ENCODE data around the gene FMNL3.

GRCh38 chr12:49631336-49631907 is 75.8 kb downstream of the FMNL3 start:
- TF ChIP-seq, protein P1, sequence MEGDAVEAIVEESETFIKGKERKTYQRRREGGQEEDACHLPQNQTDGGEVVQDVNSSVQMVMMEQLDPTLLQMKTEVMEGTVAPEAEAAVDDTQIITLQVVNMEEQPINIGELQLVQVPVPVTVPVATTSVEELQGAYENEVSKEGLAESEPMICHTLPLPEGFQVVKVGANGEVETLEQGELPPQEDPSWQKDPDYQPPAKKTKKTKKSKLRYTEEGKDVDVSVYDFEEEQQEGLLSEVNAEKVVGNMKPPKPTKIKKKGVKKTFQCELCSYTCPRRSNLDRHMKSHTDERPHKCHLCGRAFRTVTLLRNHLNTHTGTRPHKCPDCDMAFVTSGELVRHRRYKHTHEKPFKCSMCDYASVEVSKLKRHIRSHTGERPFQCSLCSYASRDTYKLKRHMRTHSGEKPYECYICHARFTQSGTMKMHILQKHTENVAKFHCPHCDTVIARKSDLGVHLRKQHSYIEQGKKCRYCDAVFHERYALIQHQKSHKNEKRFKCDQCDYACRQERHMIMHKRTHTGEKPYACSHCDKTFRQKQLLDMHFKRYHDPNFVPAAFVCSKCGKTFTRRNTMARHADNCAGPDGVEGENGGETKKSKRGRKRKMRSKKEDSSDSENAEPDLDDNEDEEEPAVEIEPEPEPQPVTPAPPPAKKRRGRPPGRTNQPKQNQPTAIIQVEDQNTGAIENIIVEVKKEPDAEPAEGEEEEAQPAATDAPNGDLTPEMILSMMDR (IDR thresholded peaks at IDR 0.05; ENCODE audit: low read depth, low read length, missing input control) = no peak
- TF ChIP-seq REST (IDR thresholded peaks at IDR 0.05) (no peak), ZBTB33 (IDR thresholded peaks at IDR 0.05) (no peak), SP1 (IDR thresholded peaks at IDR 0.05) (no peak), RAD21 (IDR thresholded peaks at IDR 0.05) (no peak), YY1 (IDR thresholded peaks at IDR 0.05) (no peak), EGR1 (IDR thresholded peaks at IDR 0.05; ENCODE audit: low read depth in 2 of 2) (no peak), GABPA (IDR thresholded peaks at IDR 0.05 in 1 of 2, conservative IDR thresholded peaks at IDR 0.05 in 1 of 2) (no peak), RXRA (IDR thresholded peaks at IDR 0.05) (no peak), TAF1 (conservative IDR thresholded peaks at IDR 0.05) (no peak)
- TF ChIP-seq, protein P2, sequence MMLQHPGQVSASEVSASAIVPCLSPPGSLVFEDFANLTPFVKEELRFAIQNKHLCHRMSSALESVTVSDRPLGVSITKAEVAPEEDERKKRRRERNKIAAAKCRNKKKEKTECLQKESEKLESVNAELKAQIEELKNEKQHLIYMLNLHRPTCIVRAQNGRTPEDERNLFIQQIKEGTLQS (IDR thresholded peaks at IDR 0.05) = no peak
- TF ChIP-seq, protein P3, sequence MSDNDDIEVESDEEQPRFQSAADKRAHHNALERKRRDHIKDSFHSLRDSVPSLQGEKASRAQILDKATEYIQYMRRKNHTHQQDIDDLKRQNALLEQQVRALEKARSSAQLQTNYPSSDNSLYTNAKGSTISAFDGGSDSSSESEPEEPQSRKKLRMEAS (IDR thresholded peaks at IDR 0.05) = no peak

All from liver (tissue), 3 donors.